ENCODE measurements around the gene TSPAN32. TPM values are rescaled to one million over a fixed set of nuclear protein-coding genes. Genes with fewer than 3 reads are reported as not detected.

Gene TSPAN32
- total RNA-seq, 1 donor = 1.4 TPM

DNA sequence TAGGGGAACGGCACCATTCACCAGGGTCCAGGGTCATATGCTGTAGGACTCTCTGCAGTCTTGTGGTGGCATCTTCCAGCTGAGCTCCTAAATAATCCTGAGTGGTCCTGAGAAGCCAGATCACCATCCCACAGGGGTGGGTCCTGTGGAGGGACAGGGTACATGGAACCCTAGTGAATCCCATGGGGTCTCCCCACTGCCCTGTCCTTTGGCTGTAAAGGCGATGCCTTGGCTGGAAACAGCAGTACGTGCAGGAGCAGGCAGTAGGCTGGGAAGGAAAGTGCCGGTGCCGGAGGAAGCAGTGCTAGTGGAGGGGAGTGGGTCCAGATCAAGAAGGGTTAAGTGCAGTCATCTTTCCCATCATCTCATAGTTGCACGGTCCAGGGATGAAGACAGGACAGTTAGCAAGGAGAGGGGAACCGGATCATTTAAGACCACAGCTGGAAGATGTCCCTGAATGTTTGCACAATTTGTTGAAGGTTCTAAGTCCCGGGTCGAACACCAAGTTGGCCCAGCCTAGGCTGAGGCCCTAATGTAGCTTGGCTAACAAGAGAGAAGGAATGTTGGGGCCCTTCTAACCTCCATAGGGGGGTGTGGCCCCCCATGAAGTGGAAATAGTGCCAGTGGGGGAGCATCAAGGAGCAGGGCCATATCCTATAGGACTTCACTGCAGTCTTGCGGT, 18.1 kb downstream of the TSPAN32 start:
- Histone ChIP-seq H3K4me2 (ENCODE audit: insufficient read depth, low read length) (no peak overlapping the region), H3K27ac (ENCODE audit: low read depth, low read length) (no peak overlapping the region), H4K20me1 (ENCODE audit: insufficient read depth, low read length) (no peaks in the 10 kb centered on the region), H3K79me2 (ENCODE audit: insufficient read depth, low read length) (no peaks in the 10 kb centered on the region), H3K9me3 (ENCODE audit: low read depth, low read length) (no peaks in the 10 kb centered on the region), H3K27me3 (ENCODE audit: insufficient read depth, low read length) (no peaks in the 10 kb centered on the region), H3K4me1 (ENCODE audit: insufficient read depth, low read length) (no peaks in the 10 kb centered on the region), H3K36me3 (ENCODE audit: insufficient read depth, low read length) (no peaks in the 10 kb centered on the region), H3K4me3 (ENCODE audit: insufficient read depth, low read length) (no peak overlapping the region), H2AFZ (ENCODE audit: low read length) (no peak overlapping the region)
- TF ChIP-seq, protein P1, sequence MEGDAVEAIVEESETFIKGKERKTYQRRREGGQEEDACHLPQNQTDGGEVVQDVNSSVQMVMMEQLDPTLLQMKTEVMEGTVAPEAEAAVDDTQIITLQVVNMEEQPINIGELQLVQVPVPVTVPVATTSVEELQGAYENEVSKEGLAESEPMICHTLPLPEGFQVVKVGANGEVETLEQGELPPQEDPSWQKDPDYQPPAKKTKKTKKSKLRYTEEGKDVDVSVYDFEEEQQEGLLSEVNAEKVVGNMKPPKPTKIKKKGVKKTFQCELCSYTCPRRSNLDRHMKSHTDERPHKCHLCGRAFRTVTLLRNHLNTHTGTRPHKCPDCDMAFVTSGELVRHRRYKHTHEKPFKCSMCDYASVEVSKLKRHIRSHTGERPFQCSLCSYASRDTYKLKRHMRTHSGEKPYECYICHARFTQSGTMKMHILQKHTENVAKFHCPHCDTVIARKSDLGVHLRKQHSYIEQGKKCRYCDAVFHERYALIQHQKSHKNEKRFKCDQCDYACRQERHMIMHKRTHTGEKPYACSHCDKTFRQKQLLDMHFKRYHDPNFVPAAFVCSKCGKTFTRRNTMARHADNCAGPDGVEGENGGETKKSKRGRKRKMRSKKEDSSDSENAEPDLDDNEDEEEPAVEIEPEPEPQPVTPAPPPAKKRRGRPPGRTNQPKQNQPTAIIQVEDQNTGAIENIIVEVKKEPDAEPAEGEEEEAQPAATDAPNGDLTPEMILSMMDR (IDR thresholded peaks at IDR 0.05; ENCODE audit: extremely low read depth, low read depth, low read length) = no peak
- DNase-seq (ENCODE audit: insufficient read length, low spot score, missing footprints) = peak; percentile 62

DNA sequence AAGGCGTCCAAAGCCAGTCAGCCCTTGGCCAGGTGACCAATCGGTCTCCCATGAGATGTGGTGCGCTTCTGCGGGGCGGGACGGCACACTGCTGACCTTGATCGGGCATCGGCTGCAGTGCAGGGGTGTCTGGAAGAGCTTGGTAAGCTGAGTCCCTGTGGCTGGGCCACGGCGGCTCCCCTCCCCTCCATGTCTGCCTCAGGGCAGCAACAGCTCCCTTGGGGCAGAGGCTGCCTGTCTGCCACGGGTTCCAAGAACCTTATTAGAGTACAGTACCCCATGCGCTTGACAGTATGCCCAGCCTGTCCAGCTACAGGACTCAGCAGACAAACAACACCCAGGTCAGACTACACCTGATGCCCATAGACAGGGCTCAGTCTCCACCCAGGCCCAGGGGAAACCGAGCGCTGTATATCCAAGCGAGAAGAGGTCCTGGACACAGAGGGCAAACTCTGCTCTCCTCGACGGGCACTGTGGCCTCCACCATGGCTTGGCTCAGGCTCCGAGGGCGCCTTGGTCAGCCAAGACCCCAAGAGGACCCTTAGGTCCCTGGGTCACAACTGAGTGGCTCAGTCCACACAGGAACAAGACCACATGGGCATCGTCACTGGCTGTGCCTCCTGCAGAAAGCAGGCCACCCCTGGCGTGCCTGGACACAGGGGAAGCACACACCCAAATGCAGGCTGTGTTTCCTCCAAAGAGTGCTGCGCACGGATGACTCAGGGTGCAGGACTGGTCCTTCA, 18.9 kb downstream of the TSPAN32 start:
- TF ChIP-seq, protein P1 (IDR thresholded peaks at IDR 0.05; ENCODE audit: extremely low read depth, low read depth, low read length) = no peak
- H3K27me3 ChIP-seq (ENCODE audit: insufficient read depth, low read length) = no peaks in the 10 kb centered on the region
- no peaks in the 10 kb centered on the region for H3K4me1 ChIP-seq (ENCODE audit: insufficient read depth, low read length)
- no peak overlapping the region for H3K4me3 ChIP-seq (ENCODE audit: insufficient read depth, low read length)
- peak; percentile 17 for DNase-seq (ENCODE audit: insufficient read length, low spot score, missing footprints)
- H3K27ac ChIP-seq (ENCODE audit: low read depth, low read length) = no peak overlapping the region
- no peak overlapping the region for H2AFZ ChIP-seq (ENCODE audit: low read length)
- no peaks in the 10 kb centered on the region for H3K79me2 ChIP-seq (ENCODE audit: insufficient read depth, low read length)
- no peaks in the 10 kb centered on the region for H4K20me1 ChIP-seq (ENCODE audit: insufficient read depth, low read length)
- H3K4me2 ChIP-seq (ENCODE audit: insufficient read depth, low read length) = no peak overlapping the region
- no peaks in the 10 kb centered on the region for H3K36me3 ChIP-seq (ENCODE audit: insufficient read depth, low read length)
- H3K9me3 ChIP-seq (ENCODE audit: low read depth, low read length) = no peaks in the 10 kb centered on the region

DNA sequence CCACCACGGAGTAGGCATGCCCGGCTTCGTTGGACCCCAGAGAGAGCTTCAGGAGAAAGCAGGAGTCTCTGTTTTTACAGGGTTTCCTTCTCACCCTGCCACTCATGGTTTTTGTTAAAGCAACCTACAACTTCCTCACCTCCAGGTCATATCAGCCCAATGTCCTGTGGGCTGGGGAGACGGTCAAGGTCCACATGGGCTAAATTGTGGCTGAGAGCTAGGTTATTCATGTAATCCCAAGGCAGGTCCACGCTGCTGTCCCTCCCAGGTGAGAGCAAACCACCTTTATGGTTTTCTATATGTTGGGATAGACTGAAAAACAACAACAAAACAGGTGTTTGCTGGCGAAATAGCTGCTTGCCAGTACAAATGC, 19.5 kb downstream of the TSPAN32 start:
- no peak overlapping the region for H3K4me3 ChIP-seq (ENCODE audit: insufficient read depth, low read length)
- H3K36me3 ChIP-seq (ENCODE audit: insufficient read depth, low read length) = no peaks in the 10 kb centered on the region
- no peak overlapping the region for H3K27ac ChIP-seq (ENCODE audit: low read depth, low read length)

DNA sequence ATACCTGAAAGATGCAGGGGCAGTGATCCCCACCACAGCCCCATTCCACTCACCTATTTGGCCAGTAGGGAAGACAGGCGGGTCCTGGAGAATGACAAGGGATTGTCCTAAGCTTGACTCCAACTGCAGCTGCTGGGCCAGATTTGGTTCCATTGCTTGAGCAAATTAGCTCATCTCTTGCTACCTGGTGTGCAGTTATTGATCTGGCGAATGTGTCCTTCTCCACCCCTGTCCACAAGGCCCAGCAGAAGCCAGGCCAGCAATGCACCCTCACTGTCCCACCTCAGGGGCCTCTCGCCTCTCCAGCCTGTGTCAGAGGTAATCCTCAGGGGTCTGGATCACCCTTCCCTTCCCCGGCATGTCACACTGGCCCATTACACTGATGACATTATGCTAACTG, 23.3 kb downstream of the TSPAN32 start:
- no peaks in the 10 kb centered on the region for H4K20me1 ChIP-seq (ENCODE audit: insufficient read depth, low read length)
- H3K4me2 ChIP-seq (ENCODE audit: insufficient read depth, low read length) = no peak overlapping the region
- H2AFZ ChIP-seq (ENCODE audit: low read length) = no peak overlapping the region
- H3K36me3 ChIP-seq (ENCODE audit: insufficient read depth, low read length) = no peaks in the 10 kb centered on the region
- TF ChIP-seq, protein P1 (IDR thresholded peaks at IDR 0.05; ENCODE audit: extremely low read depth, low read depth, low read length) = no peak
- no peak for DNase-seq (ENCODE audit: insufficient read length, low spot score, missing footprints)
- no peaks in the 10 kb centered on the region for H3K4me1 ChIP-seq (ENCODE audit: insufficient read depth, low read length)
- H3K79me2 ChIP-seq (ENCODE audit: insufficient read depth, low read length) = no peaks in the 10 kb centered on the region
- H3K27ac ChIP-seq (ENCODE audit: low read depth, low read length) = no peak overlapping the region
- no peak overlapping the region for H3K4me3 ChIP-seq (ENCODE audit: insufficient read depth, low read length)
- H3K27me3 ChIP-seq (ENCODE audit: insufficient read depth, low read length) = no peaks in the 10 kb centered on the region
- H3K9me3 ChIP-seq (ENCODE audit: low read depth, low read length) = no peaks in the 10 kb centered on the region

More for the DNA sequence above, 19.5 kb downstream of the TSPAN32 start:
- no peaks in the 10 kb centered on the region for H3K4me1 ChIP-seq (ENCODE audit: insufficient read depth, low read length)
- no peaks in the 10 kb centered on the region for H3K9me3 ChIP-seq (ENCODE audit: low read depth, low read length)
- DNase-seq (ENCODE audit: insufficient read length, low spot score, missing footprints) = peak; percentile 64
- TF ChIP-seq, protein P1 (IDR thresholded peaks at IDR 0.05; ENCODE audit: extremely low read depth, low read depth, low read length) = no peak
- no peaks in the 10 kb centered on the region for H3K79me2 ChIP-seq (ENCODE audit: insufficient read depth, low read length)
- H3K4me2 ChIP-seq (ENCODE audit: insufficient read depth, low read length) = no peak overlapping the region
- H2AFZ ChIP-seq (ENCODE audit: low read length) = no peak overlapping the region
- no peaks in the 10 kb centered on the region for H4K20me1 ChIP-seq (ENCODE audit: insufficient read depth, low read length)
- H3K27me3 ChIP-seq (ENCODE audit: insufficient read depth, low read length) = no peaks in the 10 kb centered on the region
